ENCODE results near the gene VPS51. TPM values are rescaled to one million over a fixed set of nuclear protein-coding genes. Genes with fewer than 3 reads are reported as not detected.

VPS51 gene
- total and polyA plus RNA-seq, 10 of the 15 experiments (the other 5 are each of a cell fraction or from before 2014, with no cell fraction given): 1.5 to 279 (median 53.2) TPM

DNA sequence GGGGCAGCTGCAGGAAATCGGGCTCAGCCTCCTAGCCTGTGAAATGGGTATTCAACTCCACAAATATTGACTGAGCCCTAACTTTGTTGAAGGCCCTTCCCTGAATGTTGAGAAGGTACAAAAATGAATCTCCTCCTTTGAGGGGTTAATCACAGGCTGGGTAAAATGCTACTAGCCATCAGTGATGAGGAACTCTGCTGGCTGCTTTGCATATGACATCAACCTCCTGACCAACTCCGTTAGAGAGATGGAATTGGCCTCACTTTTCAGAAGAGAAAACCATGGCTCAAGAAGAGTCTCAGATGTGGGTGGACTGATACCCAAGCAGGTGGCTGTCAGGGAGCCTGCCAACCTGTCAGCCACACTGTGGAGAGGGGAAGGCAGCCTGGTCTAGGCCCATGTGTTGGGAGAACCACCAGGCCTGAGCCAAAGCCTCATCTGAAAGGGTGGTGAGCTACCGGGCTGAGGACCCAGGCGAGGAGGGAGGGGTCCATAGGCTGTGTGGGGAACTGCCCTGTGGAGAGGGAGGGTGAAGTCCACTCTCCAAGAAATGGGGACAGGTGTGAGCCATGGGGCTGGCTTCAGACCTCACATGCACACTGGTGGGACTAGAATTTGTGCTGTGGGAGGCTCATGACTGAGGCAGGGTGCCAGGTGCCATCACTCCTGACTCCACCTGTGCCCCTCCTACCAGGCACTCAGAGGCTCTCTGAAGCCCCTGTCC is 23.9 kb upstream of the VPS51 start (continued):
- TF ChIP-seq ZZZ3 (IDR thresholded peaks at IDR 0.05; ENCODE audit: control insufficient read depth, insufficient read length, low read depth): no peak
- TF ChIP-seq NFXL1 (IDR thresholded peaks at IDR 0.05; ENCODE audit: borderline replicate concordance): no peak
- TF ChIP-seq RB1 (IDR thresholded peaks at IDR 0.05; ENCODE audit: borderline replicate concordance): no peak
- TF ChIP-seq, protein P1, sequence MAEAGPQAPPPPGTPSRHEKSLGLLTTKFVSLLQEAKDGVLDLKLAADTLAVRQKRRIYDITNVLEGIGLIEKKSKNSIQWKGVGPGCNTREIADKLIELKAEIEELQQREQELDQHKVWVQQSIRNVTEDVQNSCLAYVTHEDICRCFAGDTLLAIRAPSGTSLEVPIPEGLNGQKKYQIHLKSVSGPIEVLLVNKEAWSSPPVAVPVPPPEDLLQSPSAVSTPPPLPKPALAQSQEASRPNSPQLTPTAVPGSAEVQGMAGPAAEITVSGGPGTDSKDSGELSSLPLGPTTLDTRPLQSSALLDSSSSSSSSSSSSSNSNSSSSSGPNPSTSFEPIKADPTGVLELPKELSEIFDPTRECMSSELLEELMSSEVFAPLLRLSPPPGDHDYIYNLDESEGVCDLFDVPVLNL (IDR thresholded peaks at IDR 0.05; ENCODE audit: low read depth, low read length): no peak
- no peak for TF ChIP-seq CBX5 (IDR thresholded peaks at IDR 0.05; ENCODE audit: low read depth)
- TF ChIP-seq, protein P2, sequence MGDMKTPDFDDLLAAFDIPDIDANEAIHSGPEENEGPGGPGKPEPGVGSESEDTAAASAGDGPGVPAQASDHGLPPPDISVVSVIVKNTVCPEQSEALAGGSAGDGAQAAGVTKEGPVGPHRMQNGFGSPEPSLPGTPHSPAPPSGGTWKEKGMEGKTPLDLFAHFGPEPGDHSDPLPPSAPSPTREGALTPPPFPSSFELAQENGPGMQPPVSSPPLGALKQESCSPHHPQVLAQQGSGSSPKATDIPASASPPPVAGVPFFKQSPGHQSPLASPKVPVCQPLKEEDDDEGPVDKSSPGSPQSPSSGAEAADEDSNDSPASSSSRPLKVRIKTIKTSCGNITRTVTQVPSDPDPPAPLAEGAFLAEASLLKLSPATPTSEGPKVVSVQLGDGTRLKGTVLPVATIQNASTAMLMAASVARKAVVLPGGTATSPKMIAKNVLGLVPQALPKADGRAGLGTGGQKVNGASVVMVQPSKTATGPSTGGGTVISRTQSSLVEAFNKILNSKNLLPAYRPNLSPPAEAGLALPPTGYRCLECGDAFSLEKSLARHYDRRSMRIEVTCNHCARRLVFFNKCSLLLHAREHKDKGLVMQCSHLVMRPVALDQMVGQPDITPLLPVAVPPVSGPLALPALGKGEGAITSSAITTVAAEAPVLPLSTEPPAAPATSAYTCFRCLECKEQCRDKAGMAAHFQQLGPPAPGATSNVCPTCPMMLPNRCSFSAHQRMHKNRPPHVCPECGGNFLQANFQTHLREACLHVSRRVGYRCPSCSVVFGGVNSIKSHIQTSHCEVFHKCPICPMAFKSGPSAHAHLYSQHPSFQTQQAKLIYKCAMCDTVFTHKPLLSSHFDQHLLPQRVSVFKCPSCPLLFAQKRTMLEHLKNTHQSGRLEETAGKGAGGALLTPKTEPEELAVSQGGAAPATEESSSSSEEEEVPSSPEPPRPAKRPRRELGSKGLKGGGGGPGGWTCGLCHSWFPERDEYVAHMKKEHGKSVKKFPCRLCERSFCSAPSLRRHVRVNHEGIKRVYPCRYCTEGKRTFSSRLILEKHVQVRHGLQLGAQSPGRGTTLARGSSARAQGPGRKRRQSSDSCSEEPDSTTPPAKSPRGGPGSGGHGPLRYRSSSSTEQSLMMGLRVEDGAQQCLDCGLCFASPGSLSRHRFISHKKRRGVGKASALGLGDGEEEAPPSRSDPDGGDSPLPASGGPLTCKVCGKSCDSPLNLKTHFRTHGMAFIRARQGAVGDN (IDR thresholded peaks at IDR 0.05): 0 out of 2 replicates have a peak, but pooled peaks have one; percentile 47

Measured in GM12878 (cell line).